Stromal cell of bone marrow (primary cell): ENCODE measurements around the gene TMEM161B.
"Not testable (repeated sequence)": the region's sequence is repeated elsewhere in the genome, so short reads cannot be mapped to it uniquely, and the experiment has no call there.

Experiments
- DNase-seq: peaks from one replicate; pipeline ENCODE4 v3.0.0-alpha.2; 2012; ENCODE audit warnings: low read depth

Gene TMEM161B

GRCh38 chr5:88268385-88269184 lies at the start of gene TMEM161B:
TMEM161B (minus strand) TSS chr5:88268845; CDS start chr5:88268723, 122 bp downstream.
- DNase-seq = peak; percentile 58

- DNase-seq = no peak
These were observed 35.7 kb upstream of the TMEM161B start for GRCh38 chr5:88304356-88304755.

GRCh38 chr5:88298425-88298824 lies 29.8 kb upstream of the TMEM161B start:
- DNase-seq = peak; percentile 20

GRCh38 chr5:88290801-88291200 lies 22.2 kb upstream of the TMEM161B start:
- peak; percentile 15 for DNase-seq

- DNase-seq = no peak
These were observed 20.0 kb upstream of the TMEM161B start for GRCh38 chr5:88288528-88289197.

GRCh38 chr5:88287846-88288527 lies 19.3 kb upstream of the TMEM161B start:
- no peak for DNase-seq

GRCh38 chr5:88287302-88287701 lies 18.7 kb upstream of the TMEM161B start:
- no peak for DNase-seq

GRCh38 chr5:88283690-88284089 lies 15.0 kb upstream of the TMEM161B start:
- DNase-seq = no peak

- no peak for DNase-seq
These were observed 12.7 kb upstream of the TMEM161B start for GRCh38 chr5:88281322-88281721.

- DNase-seq = no peak
These were observed 10.9 kb upstream of the TMEM161B start for GRCh38 chr5:88279584-88279983.

GRCh38 chr5:88276378-88276777 lies 7.7 kb upstream of the TMEM161B start:
- no peak for DNase-seq

GRCh38 chr5:88275581-88275980 lies 6.9 kb upstream of the TMEM161B start:
- DNase-seq = no peak

GRCh38 chr5:88269222-88269771 lies 652 bp upstream of the TMEM161B start:
- no peak for DNase-seq

GRCh38 chr5:88264565-88264964 lies 4.1 kb downstream of the TMEM161B start:
- DNase-seq = not testable (repeated sequence)

- no peak for DNase-seq
These were observed 5.3 kb downstream of the TMEM161B start for GRCh38 chr5:88263349-88263748.

- no peak for DNase-seq
These were observed 6.5 kb downstream of the TMEM161B start for GRCh38 chr5:88262116-88262515.

GRCh38 chr5:88258636-88259035 lies 10.0 kb downstream of the TMEM161B start:
- DNase-seq = no peak

GRCh38 chr5:88256872-88257271 lies 11.8 kb downstream of the TMEM161B start:
- no peak for DNase-seq

GRCh38 chr5:88256037-88256436 lies 12.6 kb downstream of the TMEM161B start:
- no peak for DNase-seq

GRCh38 chr5:88254320-88254719 lies 14.3 kb downstream of the TMEM161B start:
- DNase-seq = no peak

- no peak for DNase-seq
These were observed 17.5 kb downstream of the TMEM161B start for GRCh38 chr5:88251048-88251711.

- no peak for DNase-seq
These were observed 18.6 kb downstream of the TMEM161B start for GRCh38 chr5:88250010-88250409.
